ENCODE data around the gene IFI27L1. TPM values are rescaled to one million over a fixed set of nuclear protein-coding genes. Genes with fewer than 3 reads are reported as not detected.

The IFI27L1 gene
- total and polyA plus RNA-seq, 2 experiments from 2014 or later: 9.7 to 28.6 TPM

DNA sequence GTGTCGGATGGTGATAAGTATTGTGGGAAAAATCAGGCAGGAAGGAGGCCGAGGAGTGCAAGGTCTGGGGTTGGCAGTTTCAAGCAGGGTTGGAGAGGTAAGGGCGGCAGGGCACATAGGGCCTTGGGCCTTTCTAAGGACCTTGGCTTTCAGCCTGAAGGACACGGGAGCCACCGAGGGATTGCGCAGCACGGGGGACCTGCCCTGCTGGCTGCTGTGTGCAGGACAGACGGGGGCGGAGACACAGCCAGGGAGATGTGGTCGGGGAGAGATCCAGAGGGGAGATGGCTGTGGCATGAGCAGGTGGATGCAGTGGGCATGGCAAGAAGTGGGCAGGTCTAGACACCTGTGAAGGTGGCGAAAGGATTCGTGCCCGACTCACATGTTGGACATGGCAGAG, 40.3 kb upstream of the IFI27L1 start:
- Histone ChIP-seq H3K36me3 (ENCODE audit: insufficient read depth) (no peaks in the 10 kb centered on the region), H2AFZ (no peak overlapping the region), H3K4me2 (no peak overlapping the region), H3K9me2 (ENCODE audit: insufficient read depth) (no peaks in the 10 kb centered on the region), H3K27ac (ENCODE audit: low read depth) (no peak overlapping the region), H3K4me3 (no peak overlapping the region), H3K4me1 (ENCODE audit: insufficient read depth) (no peaks in the 10 kb centered on the region), H3F3A (replicated peaks; ENCODE audit: low read depth) (no peaks in the 10 kb centered on the region), H4K20me1 (replicated peaks; ENCODE audit: insufficient read depth) (no peaks in the 10 kb centered on the region), H3K27me3 (ENCODE audit: insufficient read depth) (no peaks in the 10 kb centered on the region), H3K79me2 (replicated peaks; ENCODE audit: insufficient read depth) (no peaks in the 10 kb centered on the region)
- TF ChIP-seq JUNB (IDR thresholded peaks at IDR 0.05; ENCODE audit: unreplicated experiment) (no peak), EZH2phosphoT487 (IDR thresholded peaks at IDR 0.05; ENCODE audit: unreplicated experiment) (no peak), POLR2AphosphoS5 (IDR thresholded peaks at IDR 0.05; ENCODE audit: low read depth) (no peak), REST (IDR thresholded peaks at IDR 0.05; ENCODE audit: unreplicated experiment) (no peak), ZNF114 (CRISPR knock-in tag; IDR thresholded peaks at IDR 0.05) (no peak), STAT1 (IDR thresholded peaks at IDR 0.05; ENCODE audit: unreplicated experiment) (no peak), EZH2 (IDR thresholded peaks at IDR 0.05; ENCODE audit: low read depth, unreplicated experiment) (no peak), ZNF462 (CRISPR knock-in tag; IDR thresholded peaks at IDR 0.05) (no peak), ZNF331 (CRISPR knock-in tag; IDR thresholded peaks at IDR 0.05; ENCODE audit: low read depth) (no peak), CREB1 (CRISPR knock-in tag; IDR thresholded peaks at IDR 0.05; ENCODE audit: low read depth) (no peak), NANOG (IDR thresholded peaks at IDR 0.05; ENCODE audit: borderline replicate concordance) (no peak)
- TF ChIP-seq, protein P1, sequence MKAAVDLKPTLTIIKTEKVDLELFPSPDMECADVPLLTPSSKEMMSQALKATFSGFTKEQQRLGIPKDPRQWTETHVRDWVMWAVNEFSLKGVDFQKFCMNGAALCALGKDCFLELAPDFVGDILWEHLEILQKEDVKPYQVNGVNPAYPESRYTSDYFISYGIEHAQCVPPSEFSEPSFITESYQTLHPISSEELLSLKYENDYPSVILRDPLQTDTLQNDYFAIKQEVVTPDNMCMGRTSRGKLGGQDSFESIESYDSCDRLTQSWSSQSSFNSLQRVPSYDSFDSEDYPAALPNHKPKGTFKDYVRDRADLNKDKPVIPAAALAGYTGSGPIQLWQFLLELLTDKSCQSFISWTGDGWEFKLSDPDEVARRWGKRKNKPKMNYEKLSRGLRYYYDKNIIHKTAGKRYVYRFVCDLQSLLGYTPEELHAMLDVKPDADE (IDR thresholded peaks at IDR 0.05): no peak
- TF ChIP-seq, protein P2, sequence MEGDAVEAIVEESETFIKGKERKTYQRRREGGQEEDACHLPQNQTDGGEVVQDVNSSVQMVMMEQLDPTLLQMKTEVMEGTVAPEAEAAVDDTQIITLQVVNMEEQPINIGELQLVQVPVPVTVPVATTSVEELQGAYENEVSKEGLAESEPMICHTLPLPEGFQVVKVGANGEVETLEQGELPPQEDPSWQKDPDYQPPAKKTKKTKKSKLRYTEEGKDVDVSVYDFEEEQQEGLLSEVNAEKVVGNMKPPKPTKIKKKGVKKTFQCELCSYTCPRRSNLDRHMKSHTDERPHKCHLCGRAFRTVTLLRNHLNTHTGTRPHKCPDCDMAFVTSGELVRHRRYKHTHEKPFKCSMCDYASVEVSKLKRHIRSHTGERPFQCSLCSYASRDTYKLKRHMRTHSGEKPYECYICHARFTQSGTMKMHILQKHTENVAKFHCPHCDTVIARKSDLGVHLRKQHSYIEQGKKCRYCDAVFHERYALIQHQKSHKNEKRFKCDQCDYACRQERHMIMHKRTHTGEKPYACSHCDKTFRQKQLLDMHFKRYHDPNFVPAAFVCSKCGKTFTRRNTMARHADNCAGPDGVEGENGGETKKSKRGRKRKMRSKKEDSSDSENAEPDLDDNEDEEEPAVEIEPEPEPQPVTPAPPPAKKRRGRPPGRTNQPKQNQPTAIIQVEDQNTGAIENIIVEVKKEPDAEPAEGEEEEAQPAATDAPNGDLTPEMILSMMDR (conservative IDR thresholded peaks at IDR 0.05; ENCODE audit: low read depth in 2 of 2): no peak
- H3K36me3 Mint-ChIP-seq (ENCODE audit: low read depth): peaks cover 13% of the 10 kb centered on the region; the same call in 2 of the 3 replicates
- no peak overlapping the region for H3K4me3 Mint-ChIP-seq
- no peak for ATAC-seq
- peaks cover 20% of the 10 kb centered on the region for H3K27me3 Mint-ChIP-seq (ENCODE audit: insufficient read depth, low read depth, poor library complexity)
- no peaks in the 10 kb centered on the region; the same call in 2 of the 3 replicates for H3K9me3 Mint-ChIP-seq
- DNase-seq (ENCODE audit: low spot score): no peak
- no peak overlapping the region for H3K27ac Mint-ChIP-seq
- peaks cover 8% of the 10 kb centered on the region; the same call in 2 of the 3 replicates for H3K4me1 Mint-ChIP-seq

Measured in GM23338 (cell line).